Stimulated activated naive CD8-positive, alpha-beta T cell treated with anti-CD3 and anti-CD28 coated beads, Interleukin-15, Interleukin-2, amounts not matched to agents 100 ng/mL and 50 ng/mL, for 24 hours (primary cell): Measurements from ENCODE around the gene PCNT.
A peak's percentile ranks its signal among the peaks of the same experiment; 100 is the strongest.
"Not testable (repeated sequence)": the region's sequence is repeated elsewhere in the genome, so short reads cannot be mapped to it uniquely, and the experiment has no call there.

Source experiments
- H3K27ac Mint-ChIP-seq: one replicate; pipeline ENCODE4 v1.8.0; 2021; ENCODE audit warnings: mild to moderate bottlenecking, mixed read lengths
- H3K27me3 Mint-ChIP-seq: one replicate; pipeline ENCODE4 v1.8.0; 2021; ENCODE audit warnings: mixed read lengths
- H3K36me3 Mint-ChIP-seq: one replicate; pipeline ENCODE4 v1.8.0; 2021; ENCODE audit warnings: low read depth, mixed read lengths
- H3K4me1 Mint-ChIP-seq: one replicate; pipeline ENCODE4 v1.8.0; 2021; ENCODE audit warnings: low read depth, mixed read lengths
- H3K4me3 Mint-ChIP-seq: one replicate; pipeline ENCODE4 v1.8.0; 2021; ENCODE audit warnings: mild to moderate bottlenecking, mixed read lengths
- H3K9me3 Mint-ChIP-seq: one replicate; pipeline ENCODE4 v1.8.0; 2021; ENCODE audit warnings: mixed read lengths

Gene PCNT

DNA sequence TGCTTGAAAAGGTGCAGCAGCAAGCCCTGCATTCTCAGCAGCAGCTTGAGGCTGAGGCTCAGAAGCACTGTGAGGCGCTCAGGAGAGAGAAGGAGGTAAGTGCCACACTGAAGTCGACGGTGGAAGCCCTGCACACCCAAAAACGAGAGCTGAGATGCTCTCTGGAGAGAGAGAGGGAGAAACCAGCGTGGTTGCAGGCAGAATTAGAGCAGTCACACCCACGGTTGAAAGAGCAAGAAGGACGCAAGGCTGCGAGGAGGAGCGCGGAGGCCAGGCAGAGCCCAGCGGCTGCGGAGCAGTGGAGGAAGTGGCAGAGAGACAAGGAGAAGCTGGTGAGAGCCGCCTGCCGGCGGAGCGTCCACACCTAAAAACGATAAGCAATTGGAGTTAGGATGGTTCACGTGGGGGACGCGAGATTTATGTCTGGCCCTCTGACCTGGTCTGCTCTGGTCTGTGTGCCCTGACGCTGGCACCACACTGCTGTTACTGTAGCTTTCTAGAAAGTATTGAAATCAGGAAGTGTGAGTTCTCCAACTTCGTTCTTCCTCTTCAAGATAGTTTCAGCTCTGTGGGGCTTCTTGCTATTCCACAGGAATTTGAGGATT, 108.0 kb downstream of the PCNT start:
- Mint-ChIP-seq H3K27me3 (no peaks in the 10 kb centered on the region), H3K4me1 (peaks cover 20% of the 10 kb centered on the region), H3K36me3 (peaks cover 35% of the 10 kb centered on the region), H3K4me3 (no peak overlapping the region), H3K27ac (no peak overlapping the region), H3K9me3 (no peaks in the 10 kb centered on the region)

- not testable (repeated sequence) for H3K27ac Mint-ChIP-seq, H3K27me3 Mint-ChIP-seq, H3K9me3 Mint-ChIP-seq, H3K4me3 Mint-ChIP-seq
- peaks cover 26% of the 10 kb centered on the region for H3K4me1 Mint-ChIP-seq
- H3K36me3 Mint-ChIP-seq, result peaks cover 45% of the 10 kb centered on the region
Measured at GRCh38 chr21:46433116-46433515, 109.2 kb downstream of the PCNT start.

GRCh38 chr21:46434322-46434958, 110.5 kb downstream of the PCNT start:
- Mint-ChIP-seq H3K9me3 (no peaks in the 10 kb centered on the region), H3K4me1 (peaks cover 29% of the 10 kb centered on the region), H3K36me3 (peaks cover 52% of the 10 kb centered on the region), H3K4me3 (no peak overlapping the region), H3K27ac (peak overlapping the region; percentile 31), H3K27me3 (no peaks in the 10 kb centered on the region)

GRCh38 chr21:46435786-46436227, 111.9 kb downstream of the PCNT start:
- Mint-ChIP-seq H3K27me3 (no peaks in the 10 kb centered on the region), H3K9me3 (no peaks in the 10 kb centered on the region), H3K4me1 (peaks cover 29% of the 10 kb centered on the region), H3K36me3 (peaks cover 62% of the 10 kb centered on the region), H3K4me3 (no peak overlapping the region), H3K27ac (no peak overlapping the region)

DNA sequence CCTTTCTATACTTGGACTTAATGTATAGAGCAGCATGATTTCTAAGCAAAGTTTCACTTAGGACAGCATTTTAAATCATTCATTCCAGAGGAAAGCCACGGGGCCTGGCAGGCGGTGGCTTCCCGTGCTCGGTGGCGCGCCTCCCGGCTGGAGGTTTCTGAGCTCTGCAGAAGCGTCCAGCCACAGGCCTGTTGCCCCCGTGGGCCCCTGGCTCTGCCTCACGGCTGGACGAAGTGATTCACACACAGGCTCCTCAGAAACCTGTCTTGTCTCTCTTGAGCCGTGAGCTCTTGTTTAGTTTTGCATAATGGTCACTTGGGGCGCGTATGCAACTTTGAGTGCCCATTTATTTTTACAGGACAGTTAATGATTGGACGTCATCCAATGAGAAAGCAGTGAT, 112.7 kb downstream of the PCNT start:
- Mint-ChIP-seq H3K9me3 (no peaks in the 10 kb centered on the region), H3K27me3 (no peaks in the 10 kb centered on the region), H3K36me3 (peaks cover 62% of the 10 kb centered on the region), H3K27ac (no peak overlapping the region), H3K4me3 (no peak overlapping the region), H3K4me1 (peaks cover 29% of the 10 kb centered on the region)

- Mint-ChIP-seq H3K4me3 (peak overlapping the region; percentile 32), H3K36me3 (peaks cover 58% of the 10 kb centered on the region), H3K27ac (peak overlapping the region; percentile 40), H3K4me1 (peaks cover 25% of the 10 kb centered on the region), H3K9me3 (no peaks in the 10 kb centered on the region), H3K27me3 (no peaks in the 10 kb centered on the region)
Measured at GRCh38 chr21:46437096-46437498, 113.1 kb downstream of the PCNT start.

DNA sequence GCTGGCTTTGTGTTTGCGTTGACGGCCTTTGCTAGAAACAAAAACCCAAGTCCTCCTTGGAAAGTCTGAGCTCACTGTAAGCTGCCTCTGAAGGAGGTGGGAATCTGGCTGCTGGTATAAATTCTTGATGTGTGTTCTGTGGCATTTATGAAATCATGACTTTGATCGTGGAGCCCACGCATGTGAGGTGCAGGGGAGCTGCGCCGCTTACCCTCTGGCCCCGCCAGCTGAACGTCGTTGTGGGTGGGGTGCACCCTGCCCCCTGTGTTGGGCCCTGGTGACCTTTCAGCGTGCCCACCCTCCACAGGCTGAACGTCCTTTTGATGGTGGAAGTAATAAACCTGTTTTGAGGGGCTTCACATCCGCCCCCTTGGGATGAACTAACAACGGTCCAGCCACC, 113.6 kb downstream of the PCNT start:
- no peaks in the 10 kb centered on the region for H3K27me3 Mint-ChIP-seq
- H3K9me3 Mint-ChIP-seq, result no peaks in the 10 kb centered on the region
- peaks cover 57% of the 10 kb centered on the region for H3K36me3 Mint-ChIP-seq
- H3K4me3 Mint-ChIP-seq, result peak overlapping the region; percentile 32
- H3K27ac Mint-ChIP-seq, result peak overlapping the region; percentile 40
- H3K4me1 Mint-ChIP-seq, result peaks cover 25% of the 10 kb centered on the region

DNA sequence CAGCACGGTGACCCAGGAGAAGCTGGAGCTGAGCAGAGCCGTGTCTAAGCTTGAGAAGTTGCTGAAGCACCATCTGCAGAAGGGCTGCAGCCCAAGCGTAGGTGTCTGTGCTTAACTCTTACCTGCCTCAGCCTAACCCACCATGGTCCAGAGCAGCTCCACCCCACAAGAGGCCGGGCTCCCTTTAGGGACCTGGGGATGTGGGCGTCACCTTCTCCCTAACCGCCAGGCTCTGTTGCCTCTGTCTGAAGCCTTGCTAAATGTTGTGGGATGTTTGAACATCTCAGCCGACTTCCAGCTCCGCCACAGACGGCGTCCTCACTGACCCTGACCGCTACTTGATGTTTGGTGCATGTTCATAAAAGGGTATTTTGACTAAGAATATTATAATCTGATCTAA, 114.3 kb downstream of the PCNT start:
- Mint-ChIP-seq H3K9me3 (no peaks in the 10 kb centered on the region), H3K36me3 (peaks cover 64% of the 10 kb centered on the region), H3K27ac (no peak overlapping the region), H3K4me1 (peaks cover 25% of the 10 kb centered on the region), H3K4me3 (no peak overlapping the region), H3K27me3 (no peaks in the 10 kb centered on the region)

- no peaks in the 10 kb centered on the region for H3K27me3 Mint-ChIP-seq
- no peaks in the 10 kb centered on the region for H3K9me3 Mint-ChIP-seq
- H3K4me3 Mint-ChIP-seq, result no peak overlapping the region
- peaks cover 72% of the 10 kb centered on the region for H3K36me3 Mint-ChIP-seq
- no peak overlapping the region for H3K27ac Mint-ChIP-seq
- H3K4me1 Mint-ChIP-seq, result peaks cover 24% of the 10 kb centered on the region
Measured at GRCh38 chr21:46439906-46440305, 116.0 kb downstream of the PCNT start.

- Mint-ChIP-seq H3K36me3 (peaks cover 71% of the 10 kb centered on the region), H3K4me1 (peaks cover 19% of the 10 kb centered on the region), H3K4me3 (no peak overlapping the region), H3K9me3 (no peaks in the 10 kb centered on the region), H3K27ac (no peak overlapping the region), H3K27me3 (no peaks in the 10 kb centered on the region)
Measured at GRCh38 chr21:46441331-46441730, 117.4 kb downstream of the PCNT start.

- H3K27me3 Mint-ChIP-seq, result no peaks in the 10 kb centered on the region
- H3K4me1 Mint-ChIP-seq, result peaks cover 13% of the 10 kb centered on the region
- no peak overlapping the region for H3K27ac Mint-ChIP-seq
- H3K9me3 Mint-ChIP-seq, result no peaks in the 10 kb centered on the region
- peaks cover 67% of the 10 kb centered on the region for H3K36me3 Mint-ChIP-seq
- no peak overlapping the region for H3K4me3 Mint-ChIP-seq
Measured at GRCh38 chr21:46441961-46442498, 118.1 kb downstream of the PCNT start.

DNA sequence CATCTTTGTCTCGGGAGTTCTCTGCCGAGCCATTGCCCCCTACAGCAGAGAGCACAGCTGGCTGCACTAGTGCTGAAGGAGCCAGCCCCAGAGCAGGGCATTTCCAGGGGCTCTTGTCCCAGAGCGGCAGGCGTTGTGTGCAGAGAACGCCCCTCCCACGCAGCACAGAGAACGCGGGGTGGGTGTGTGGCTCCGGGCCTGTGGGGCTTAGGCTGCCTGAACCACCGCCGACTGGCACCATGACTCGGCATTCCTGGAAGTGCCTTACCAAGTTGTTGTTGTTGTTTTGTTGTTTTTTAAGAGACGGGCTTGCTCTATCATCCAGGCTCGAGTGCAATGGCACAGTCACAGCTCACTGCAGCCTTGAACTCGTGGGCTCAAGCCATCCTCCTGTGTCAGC, 119.0 kb downstream of the PCNT start:
- peaks cover 65% of the 10 kb centered on the region for H3K36me3 Mint-ChIP-seq
- H3K27ac Mint-ChIP-seq, result peak overlapping the region; percentile 38

DNA sequence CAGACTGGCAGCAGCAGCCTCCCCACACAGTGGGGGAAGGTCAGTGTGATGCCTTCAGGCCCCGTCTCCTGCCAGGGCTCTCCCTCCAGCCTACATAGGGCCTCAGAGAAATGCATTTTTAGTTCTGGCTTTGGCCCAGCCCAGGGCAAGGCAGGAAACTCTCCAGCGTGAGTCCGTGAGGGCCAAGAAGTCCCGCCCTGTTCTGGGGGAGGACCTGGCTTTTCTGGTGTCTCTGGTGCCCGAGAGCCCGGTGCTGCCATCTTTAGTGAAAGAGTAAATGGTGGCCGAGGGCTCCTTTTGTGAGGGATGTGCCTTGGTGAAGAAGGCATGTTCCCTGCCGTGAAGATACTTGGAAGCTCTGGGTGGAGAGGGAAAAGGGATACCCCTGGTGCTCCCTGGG, 120.0 kb downstream of the PCNT start:
- H3K9me3 Mint-ChIP-seq, result peaks cover 5% of the 10 kb centered on the region
- peaks cover 70% of the 10 kb centered on the region for H3K36me3 Mint-ChIP-seq
- H3K27ac Mint-ChIP-seq, result peak overlapping the region; percentile 7
- no peak overlapping the region for H3K4me3 Mint-ChIP-seq
- H3K4me1 Mint-ChIP-seq, result no peaks in the 10 kb centered on the region
- no peaks in the 10 kb centered on the region for H3K27me3 Mint-ChIP-seq

More for the DNA sequence above, 119.0 kb downstream of the PCNT start:
- H3K9me3 Mint-ChIP-seq, result no peaks in the 10 kb centered on the region
- peaks cover 4% of the 10 kb centered on the region for H3K4me1 Mint-ChIP-seq
- no peaks in the 10 kb centered on the region for H3K27me3 Mint-ChIP-seq
- no peak overlapping the region for H3K4me3 Mint-ChIP-seq

DNA sequence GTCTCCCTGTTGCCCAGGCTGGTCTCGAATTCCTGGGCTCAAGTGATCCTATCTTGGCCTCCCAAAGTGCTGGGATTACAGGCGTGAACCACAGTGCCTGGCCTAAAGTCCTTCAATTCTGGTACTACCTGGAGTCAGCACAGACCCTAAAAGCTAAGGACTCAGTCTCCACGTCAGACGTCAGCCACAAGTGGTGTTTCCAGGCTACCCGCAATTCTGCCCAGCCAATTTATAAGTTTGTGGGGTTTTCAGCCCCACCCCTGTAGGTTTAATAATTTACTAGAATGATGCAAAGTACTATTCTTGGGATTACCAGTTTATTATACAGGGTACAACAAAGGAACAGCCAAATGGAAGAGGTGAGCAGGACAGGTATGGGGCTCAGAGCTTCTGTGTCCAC, 124.2 kb downstream of the PCNT start:
- peaks cover 5% of the 10 kb centered on the region for H3K9me3 Mint-ChIP-seq
- no peak overlapping the region for H3K4me3 Mint-ChIP-seq
- no peak overlapping the region for H3K27ac Mint-ChIP-seq
- peaks cover 51% of the 10 kb centered on the region for H3K36me3 Mint-ChIP-seq
- H3K27me3 Mint-ChIP-seq, result no peaks in the 10 kb centered on the region
- H3K4me1 Mint-ChIP-seq, result peaks cover 4% of the 10 kb centered on the region

DNA sequence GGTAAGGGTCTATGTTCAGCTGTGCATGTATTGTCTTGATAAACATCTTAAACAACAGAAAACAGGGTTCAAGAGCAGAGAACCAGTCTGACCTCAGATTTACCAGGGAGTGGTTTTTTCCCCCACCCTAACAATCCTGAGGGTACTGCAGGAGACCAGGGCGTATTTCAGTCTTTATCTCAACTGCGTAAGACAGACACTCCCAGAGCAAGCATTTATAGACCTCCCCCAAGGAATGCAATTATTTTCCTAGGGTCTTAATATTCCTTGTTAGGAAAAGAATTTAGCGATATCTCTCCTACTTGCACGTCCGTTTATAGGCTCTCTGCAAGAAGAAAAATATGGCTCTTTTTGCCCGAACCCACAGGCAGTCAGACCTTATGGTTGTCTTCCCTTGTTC, 124.9 kb downstream of the PCNT start:
- H3K27ac Mint-ChIP-seq, H3K4me3 Mint-ChIP-seq, H3K4me1 Mint-ChIP-seq, H3K9me3 Mint-ChIP-seq, H3K27me3 Mint-ChIP-seq: not testable (repeated sequence)
- peaks cover 48% of the 10 kb centered on the region for H3K36me3 Mint-ChIP-seq

GRCh38 chr21:46452710-46453109, 128.8 kb downstream of the PCNT start:
- H3K36me3 Mint-ChIP-seq, result peaks cover 57% of the 10 kb centered on the region
- no peaks in the 10 kb centered on the region for H3K27me3 Mint-ChIP-seq
- H3K9me3 Mint-ChIP-seq, result peaks cover 5% of the 10 kb centered on the region
- H3K4me1 Mint-ChIP-seq, result peaks cover 31% of the 10 kb centered on the region
- no peak overlapping the region for H3K4me3 Mint-ChIP-seq
- H3K27ac Mint-ChIP-seq, result no peak overlapping the region
